ENCODE measurements around the gene SAP130.

Gene SAP130

GRCh38 chr2:127893494-127893893, 134.4 kb downstream of the SAP130 start:
- DNase-seq (ENCODE audit: low read depth) = no peak

GRCh38 chr2:127893033-127893432, 134.8 kb downstream of the SAP130 start:
- DNase-seq (ENCODE audit: low read depth) = no peak

- DNase-seq (ENCODE audit: low read depth) = peak; percentile 9
These were observed 136.0 kb downstream of the SAP130 start for GRCh38 chr2:127891811-127892210.
